Progenitor cell of endocrine pancreas (in vitro differentiated cells): ENCODE measurements around the gene HNRNPR. TPM values are rescaled to one million over a fixed set of nuclear protein-coding genes. Genes with fewer than 3 reads are reported as not detected.

Source experiments
- DNase-seq: peaks from one replicate; pipeline ENCODE4 v3.0.0; 2021; ENCODE audit warnings: low spot score; ENCODE audit not compliant: unreplicated experiment
- H3K27ac Mint-ChIP-seq: 2 replicates; pipeline ENCODE4 v1.8.0; 2021; ENCODE audit warnings: mild to moderate bottlenecking, moderate library complexity, mixed read lengths
- H3K27me3 Mint-ChIP-seq: 2 replicates; pipeline ENCODE4 v1.8.0; 2021; ENCODE audit warnings: mixed read lengths
- H3K36me3 Mint-ChIP-seq: 2 replicates; pipeline ENCODE4 v1.8.0; 2022; ENCODE audit warnings: mixed read lengths; ENCODE audit not compliant: insufficient read depth
- H3K4me1 Mint-ChIP-seq: 2 replicates; pipeline ENCODE4 v1.8.0; 2021; ENCODE audit warnings: low read depth, mixed read lengths
- H3K4me3 Mint-ChIP-seq: 2 replicates; pipeline ENCODE4 v1.8.0; 2021; ENCODE audit warnings: low read depth, mild to moderate bottlenecking, moderate library complexity, mixed read lengths
- H3K9me3 Mint-ChIP-seq: 2 replicates; pipeline ENCODE4 v1.8.0; 2021; ENCODE audit warnings: low read depth, mixed read lengths
- total RNA-seq: library from RNA; stranded (reverse); gene quantifications from 2 replicates; pipeline ENCODE4 v1.2.1, GENCODE V29; 2021
- TF ChIP-seq, protein P1 (sequence below): fragments of 200-600 bp; sonication (generic); IDR thresholded peaks from one replicate; pipeline ENCODE4 v1.5.0; 2021; ENCODE audit warnings: antibody characterized with exemption, mild to moderate bottlenecking; ENCODE audit not compliant: unreplicated experiment

Gene HNRNPR
- total RNA-seq, 1 donor from 2014 or later = 201 TPM

DNA sequence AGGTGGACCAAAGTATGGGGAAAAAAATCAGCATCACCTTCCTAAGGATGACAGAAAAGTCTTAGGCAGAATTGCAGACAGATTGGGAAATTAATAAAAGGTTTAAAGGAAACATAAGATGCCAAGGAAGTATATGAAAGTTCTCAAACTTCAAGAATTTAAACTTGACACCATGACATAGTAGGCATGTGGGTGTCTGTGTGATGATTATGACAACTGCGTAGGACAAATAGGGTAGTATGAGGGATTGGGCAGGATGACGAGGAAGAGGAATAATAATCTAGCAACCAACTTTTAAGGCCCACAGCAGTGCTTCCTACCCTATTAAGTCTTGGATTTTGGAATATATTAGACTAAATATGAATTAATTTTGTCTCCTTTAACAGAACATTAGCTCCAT is 52.4 kb downstream of the HNRNPR start:
- Mint-ChIP-seq H3K4me1 (no peaks in the 10 kb centered on the region), H3K27ac (no peak overlapping the region), H3K27me3 (no peaks in the 10 kb centered on the region), H3K36me3 (peaks cover 8% of the 10 kb centered on the region), H3K9me3 (no peaks in the 10 kb centered on the region), H3K4me3 (no peak overlapping the region)
- TF ChIP-seq, protein P1, sequence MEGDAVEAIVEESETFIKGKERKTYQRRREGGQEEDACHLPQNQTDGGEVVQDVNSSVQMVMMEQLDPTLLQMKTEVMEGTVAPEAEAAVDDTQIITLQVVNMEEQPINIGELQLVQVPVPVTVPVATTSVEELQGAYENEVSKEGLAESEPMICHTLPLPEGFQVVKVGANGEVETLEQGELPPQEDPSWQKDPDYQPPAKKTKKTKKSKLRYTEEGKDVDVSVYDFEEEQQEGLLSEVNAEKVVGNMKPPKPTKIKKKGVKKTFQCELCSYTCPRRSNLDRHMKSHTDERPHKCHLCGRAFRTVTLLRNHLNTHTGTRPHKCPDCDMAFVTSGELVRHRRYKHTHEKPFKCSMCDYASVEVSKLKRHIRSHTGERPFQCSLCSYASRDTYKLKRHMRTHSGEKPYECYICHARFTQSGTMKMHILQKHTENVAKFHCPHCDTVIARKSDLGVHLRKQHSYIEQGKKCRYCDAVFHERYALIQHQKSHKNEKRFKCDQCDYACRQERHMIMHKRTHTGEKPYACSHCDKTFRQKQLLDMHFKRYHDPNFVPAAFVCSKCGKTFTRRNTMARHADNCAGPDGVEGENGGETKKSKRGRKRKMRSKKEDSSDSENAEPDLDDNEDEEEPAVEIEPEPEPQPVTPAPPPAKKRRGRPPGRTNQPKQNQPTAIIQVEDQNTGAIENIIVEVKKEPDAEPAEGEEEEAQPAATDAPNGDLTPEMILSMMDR = no peak
- DNase-seq = no peak

DNA sequence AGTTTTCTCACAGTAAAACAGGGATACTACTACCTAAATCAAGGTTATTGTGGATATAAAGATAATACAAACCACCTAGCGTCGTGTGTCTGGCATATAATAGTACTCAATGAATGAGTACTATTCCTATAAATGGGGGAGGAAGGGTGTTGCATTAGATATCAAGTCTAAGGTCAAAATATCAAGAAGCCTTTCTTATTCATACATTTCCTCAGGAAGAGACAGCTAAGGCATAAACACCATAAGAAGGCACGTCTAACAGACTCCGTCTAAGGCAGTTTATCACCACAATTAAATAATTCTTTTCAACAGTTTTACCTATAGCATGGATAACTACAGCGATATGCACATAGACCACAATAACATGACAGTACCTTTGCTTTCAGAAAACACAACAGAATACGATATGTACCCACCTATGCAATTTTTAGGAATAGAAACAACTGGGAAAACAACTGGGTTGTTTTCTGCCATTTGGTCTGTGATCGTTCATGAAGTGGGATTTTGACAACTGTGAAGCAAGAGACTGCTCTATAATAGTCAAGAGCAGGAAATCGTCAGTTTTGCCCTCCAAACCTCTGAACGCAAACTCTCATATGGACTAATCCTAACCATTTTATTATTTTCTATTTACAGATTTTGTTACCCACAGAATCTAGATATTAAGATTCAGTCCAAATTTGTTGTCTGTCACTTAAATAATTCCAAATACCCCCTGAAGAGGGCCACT is 53.1 kb downstream of the HNRNPR start:
- H3K4me1 Mint-ChIP-seq = no peaks in the 10 kb centered on the region
- TF ChIP-seq, protein P1 = no peak
- H3K27ac Mint-ChIP-seq = peak overlapping the region; percentile 7
- DNase-seq = no peak
- H3K4me3 Mint-ChIP-seq = no peak overlapping the region
- H3K27me3 Mint-ChIP-seq = no peaks in the 10 kb centered on the region
- H3K9me3 Mint-ChIP-seq = no peaks in the 10 kb centered on the region
- H3K36me3 Mint-ChIP-seq = peaks cover 8% of the 10 kb centered on the region

DNA sequence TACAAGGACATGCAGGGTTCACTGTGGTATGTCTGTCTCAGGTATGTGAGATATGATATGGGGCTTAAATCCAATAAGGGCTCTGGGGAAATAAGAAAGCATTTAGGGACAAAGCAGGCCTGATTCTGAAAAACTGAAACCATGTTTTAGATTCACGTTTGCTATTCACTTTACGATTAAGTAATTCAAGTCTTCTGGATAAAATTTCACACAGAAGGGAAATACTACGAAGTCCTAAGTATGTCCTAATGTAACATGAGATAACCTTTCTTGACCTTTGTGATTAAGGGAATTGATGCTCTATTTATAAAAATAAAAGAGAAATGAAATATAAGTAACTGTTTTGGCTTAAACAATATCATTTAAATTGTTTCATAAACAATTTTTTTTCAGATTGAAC is 55.4 kb downstream of the HNRNPR start:
- Mint-ChIP-seq H3K27ac (peak overlapping the region; percentile 56), H3K9me3 (no peaks in the 10 kb centered on the region), H3K27me3 (no peaks in the 10 kb centered on the region), H3K4me3 (no peak overlapping the region), H3K36me3 (peaks cover 13% of the 10 kb centered on the region), H3K4me1 (peaks cover 4% of the 10 kb centered on the region)
- TF ChIP-seq, protein P1 = no peak
- no peak for DNase-seq

DNA sequence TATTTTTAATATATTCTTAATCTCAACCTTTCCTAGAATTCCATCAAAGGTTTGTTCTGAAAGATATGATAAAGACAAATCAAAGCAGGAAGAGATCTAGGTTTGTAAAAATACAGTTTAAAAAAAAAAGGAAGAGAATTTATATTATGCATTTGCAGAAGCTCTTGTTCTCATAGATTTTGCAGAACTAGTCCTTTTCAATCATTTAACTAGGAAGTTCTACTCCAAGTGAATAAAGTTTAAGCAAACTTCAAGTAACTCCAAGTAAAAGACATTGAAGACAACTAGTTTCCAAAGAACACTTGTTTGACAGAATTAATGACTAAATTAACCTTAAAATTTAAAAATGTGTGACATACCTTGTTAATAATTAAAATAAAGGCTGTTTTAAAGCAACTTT is 55.9 kb downstream of the HNRNPR start:
- no peaks in the 10 kb centered on the region for H3K9me3 Mint-ChIP-seq
- TF ChIP-seq, protein P1 = no peak
- no peak overlapping the region for H3K27ac Mint-ChIP-seq
- DNase-seq = no peak
- no peak overlapping the region for H3K4me3 Mint-ChIP-seq
- H3K36me3 Mint-ChIP-seq = peaks cover 13% of the 10 kb centered on the region
- H3K27me3 Mint-ChIP-seq = no peaks in the 10 kb centered on the region
- H3K4me1 Mint-ChIP-seq = peaks cover 4% of the 10 kb centered on the region

DNA sequence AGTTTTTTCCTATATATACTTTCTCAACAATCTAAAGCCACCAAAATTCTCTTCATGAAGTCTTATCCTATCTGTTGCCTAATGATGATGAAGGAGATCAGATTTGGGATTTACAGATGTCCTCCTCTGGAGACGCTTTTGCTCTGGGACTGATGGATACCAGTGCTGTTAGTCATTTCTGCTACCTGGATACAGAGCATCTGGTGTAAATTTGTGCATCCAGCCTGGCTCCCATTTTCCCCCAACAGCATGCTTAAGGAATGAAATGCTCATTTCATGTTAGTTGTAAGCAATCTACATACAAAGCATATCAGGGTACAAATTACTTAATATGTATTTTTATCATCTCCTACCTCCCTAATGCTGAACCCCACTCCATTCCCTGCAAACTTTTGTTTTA is 57.7 kb downstream of the HNRNPR start:
- peaks cover 4% of the 10 kb centered on the region for H3K4me1 Mint-ChIP-seq
- TF ChIP-seq, protein P1 = no peak
- H3K36me3 Mint-ChIP-seq = peaks cover 16% of the 10 kb centered on the region
- no peak overlapping the region for H3K4me3 Mint-ChIP-seq
- H3K27me3 Mint-ChIP-seq = no peaks in the 10 kb centered on the region
- no peak overlapping the region for H3K27ac Mint-ChIP-seq
- no peaks in the 10 kb centered on the region for H3K9me3 Mint-ChIP-seq
- DNase-seq = no peak
